ENCODE data around the gene PALM.
"Not testable (repeated sequence)": the region's sequence is repeated elsewhere in the genome, so short reads cannot be mapped to it uniquely, and the experiment has no call there.

The PALM gene

DNA sequence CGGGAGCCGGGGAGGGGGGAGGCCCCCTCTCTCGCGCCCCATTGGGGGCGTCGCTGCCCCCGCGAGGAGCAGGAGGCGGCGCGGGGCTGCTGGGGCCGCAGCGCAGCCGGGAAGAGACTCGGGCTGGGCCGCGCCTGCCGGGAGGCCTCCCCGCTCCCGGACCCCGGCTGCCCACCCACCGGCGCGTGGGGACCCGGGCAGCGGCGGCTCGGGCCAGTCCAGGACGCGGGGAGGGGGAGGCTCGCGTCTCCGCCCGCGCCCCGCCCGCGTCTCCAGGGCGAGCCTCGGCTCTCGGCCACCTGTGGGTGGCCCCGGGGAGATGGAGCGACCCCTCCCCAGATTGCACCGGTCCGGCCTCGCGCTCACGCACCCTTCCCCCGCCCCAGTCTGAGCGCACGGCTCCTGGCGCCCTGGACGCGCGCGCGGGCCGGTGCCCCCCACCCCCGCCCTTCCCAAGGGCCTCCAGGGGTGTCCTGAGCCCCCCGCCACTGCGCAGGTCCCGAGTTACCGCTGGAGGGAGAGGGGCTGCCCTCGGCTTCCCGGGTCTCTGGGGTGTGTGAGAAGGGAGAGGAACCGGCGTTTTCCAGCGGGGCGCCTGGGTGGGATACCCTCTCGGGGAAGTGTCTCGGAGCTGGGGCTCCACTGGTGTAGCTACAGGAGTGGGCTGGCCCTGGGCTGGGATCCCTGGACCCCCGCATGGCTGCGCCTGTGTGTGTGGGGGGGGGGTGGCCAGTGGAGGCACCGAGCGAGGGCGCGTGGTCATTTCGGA lies 645 bp downstream of the PALM start:
- DNase-seq: peak; percentile 45

DNA sequence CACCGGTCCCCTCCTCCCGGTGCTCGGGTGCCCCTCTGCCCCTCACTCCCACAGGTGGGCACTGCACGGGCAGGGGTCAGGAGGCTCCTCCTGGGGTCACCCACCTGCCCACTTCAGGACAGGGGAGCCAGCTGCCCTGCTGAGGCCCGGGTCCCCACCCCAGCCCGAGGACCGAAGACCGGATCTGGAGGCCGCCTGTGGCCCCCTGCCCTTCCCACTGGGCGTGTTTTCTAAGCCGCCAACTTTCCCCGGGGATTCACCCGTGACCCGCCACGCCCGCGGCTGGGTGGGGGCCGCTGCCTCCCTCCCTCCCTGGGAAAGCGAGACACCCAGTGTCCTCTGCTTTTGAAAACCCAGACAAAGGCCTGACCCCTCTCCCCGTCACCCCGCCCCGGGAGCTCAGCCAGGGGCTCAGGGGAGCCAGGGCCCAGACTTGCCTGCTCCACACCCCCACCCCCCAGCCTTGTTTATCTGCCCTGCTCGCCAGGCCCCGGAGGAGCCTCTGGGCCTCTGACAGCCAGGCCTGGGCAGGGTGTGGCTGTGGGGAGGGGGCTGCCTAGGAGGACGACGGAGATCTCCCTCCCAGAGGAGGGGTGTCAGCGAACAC lies 1.3 kb downstream of the PALM start:
- DNase-seq: peak; percentile 48

DNA sequence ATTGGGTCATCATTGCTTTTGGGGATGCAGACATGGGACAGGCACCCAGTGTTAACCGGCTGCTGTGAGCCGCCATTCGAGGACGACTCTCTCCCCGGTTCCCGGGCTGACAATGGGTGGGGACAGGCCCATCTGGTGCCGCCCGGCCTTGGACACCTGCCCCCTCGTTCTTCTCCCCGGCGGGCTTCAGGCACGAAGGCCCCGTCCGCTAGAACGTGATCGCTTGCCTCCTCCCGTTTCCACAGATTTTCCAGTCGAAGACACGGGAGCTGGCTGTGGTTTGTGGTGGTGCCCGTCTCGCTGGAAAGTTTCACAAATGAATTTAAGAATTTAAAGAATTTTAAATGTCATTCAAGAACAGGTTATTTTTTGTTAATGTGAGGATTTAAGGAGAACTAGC lies 2.0 kb downstream of the PALM start:
- peak; percentile 53 for DNase-seq

DNA sequence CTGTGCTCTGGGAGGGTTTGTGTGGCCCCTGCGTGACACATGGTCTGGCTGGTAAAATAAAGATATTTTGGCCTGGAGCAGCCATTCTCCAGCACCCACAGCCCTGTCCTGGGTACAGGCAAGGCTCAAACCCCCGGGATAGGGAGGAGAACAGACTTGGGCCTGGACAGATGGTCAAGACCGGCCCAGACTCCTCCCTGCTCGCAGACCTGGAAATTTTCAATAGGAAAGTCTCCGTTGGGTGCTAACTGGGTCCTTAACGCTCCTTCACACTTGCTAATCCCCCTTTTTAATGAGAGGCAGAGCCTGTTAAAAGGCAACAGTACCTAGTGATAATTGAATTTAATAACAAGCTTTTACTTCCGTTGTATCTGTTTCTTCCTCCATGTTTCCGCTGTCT lies 2.5 kb downstream of the PALM start:
- no peak for DNase-seq

DNA sequence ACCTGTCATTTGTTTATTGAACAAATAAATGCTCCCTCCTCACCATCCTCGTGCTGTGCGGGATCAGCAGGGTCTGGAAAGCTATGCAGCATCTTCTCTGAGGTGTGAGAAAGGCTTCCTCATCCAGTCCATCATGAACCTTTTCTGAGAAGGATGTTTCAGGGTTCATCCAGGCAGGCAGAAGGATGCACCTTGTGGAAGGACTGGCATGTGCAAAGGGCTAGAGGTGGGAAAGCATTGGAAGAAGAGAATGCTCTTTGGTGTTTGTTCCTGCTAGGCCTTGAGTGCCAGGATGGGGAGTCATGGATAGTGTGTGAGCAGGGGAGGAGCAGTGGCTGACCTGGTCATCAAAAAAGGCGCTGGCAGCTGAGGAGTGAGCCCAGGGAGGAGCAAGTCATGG lies 6.6 kb downstream of the PALM start:
- no peak for DNase-seq

DNA sequence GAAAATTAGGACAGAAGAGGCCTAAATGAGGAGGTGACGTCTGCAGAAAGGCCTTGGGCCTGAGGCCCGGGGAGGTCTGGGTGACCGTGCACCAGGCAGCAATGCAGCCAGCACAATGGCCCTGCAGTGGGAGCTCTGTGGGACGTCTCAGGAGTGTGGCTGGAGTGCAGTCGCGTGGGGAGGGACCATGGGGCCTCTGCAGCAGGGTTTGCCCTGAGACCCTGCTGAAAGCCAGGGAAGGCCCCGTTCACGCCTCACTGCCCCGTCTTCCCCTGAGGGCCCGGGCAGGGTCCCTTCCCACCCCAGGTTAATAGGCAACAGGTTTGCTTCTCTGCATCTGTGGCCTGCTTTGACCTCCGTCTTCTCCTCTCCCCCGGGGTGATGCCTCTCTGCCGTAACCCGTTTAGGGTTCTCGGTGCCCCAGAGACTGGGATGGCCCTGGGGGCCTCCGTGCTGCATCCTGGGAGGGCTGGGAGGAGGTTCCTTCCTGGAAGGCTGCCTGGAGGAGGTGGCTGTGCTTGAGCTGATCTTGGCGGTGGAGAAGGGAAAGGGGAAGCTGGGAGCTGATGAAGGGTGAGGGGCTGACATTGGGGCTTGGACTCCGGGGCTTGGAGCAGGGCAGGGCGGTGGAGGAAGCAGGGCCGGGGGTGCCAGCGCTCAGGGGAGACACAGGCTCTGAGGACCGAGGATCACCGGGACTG lies 9.7 kb downstream of the PALM start:
- DNase-seq: peak; percentile 64

DNA sequence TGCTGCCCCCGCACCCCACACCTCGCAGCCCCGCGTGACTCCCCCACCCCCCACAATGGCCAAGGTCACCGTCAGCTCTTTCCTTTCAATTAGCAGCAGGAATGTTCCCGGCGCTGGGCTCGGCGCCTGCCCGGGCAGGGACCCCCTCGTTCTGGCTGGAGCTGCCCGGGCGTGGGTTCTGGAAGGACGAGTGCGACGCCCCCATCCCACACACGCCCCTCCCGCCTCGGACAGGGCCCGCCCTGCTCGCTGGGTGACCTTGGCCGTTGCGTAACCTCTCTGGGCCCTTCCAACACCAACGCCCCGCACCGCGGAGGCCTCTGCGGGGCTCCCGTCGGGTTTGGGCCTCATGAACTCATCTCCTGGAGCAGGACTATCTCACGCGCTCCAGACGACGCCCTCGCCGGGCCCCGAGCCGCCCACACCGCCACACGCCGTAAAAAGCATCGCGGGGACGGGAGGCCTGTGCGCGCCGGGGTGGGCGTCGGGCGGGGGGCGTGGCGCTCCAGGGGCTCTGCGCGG lies 10.3 kb downstream of the PALM start:
- DNase-seq: peak; percentile 75

DNA sequence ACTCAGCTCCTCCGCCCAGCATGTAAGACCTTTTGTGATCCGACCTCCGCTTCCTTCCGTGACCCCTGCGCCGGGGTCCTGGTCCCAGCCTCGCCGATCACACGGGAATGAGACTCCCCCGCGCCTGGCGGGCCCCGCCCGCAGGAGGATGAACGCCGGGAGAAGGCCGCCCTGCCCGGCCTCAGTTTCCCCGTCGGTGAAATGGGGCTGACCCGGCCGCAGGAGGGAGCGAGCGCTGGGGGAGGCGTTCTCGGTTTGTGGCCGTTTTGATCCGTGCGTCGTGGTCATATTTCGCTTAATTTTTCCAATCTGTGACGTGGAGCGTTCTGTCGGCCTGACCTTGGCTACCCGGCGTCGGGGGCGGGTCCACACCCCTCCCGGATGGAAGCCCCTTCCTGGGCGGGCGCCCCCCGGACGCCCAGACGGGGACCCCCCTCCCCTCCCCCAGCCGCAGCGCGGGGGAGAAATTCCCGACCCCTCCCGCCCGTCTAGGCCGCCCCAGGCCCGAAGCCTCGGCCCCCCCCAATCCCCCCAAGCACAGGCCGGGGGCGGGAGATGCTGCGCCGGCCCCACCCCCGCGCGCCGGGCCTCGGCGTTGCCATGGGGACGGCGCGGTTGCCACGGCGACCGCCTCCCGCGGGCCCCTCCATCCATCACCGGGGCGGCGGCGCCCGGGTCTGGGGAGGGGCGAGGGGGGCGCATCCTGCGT lies 11.1 kb downstream of the PALM start:
- peak; percentile 85 for DNase-seq

DNA sequence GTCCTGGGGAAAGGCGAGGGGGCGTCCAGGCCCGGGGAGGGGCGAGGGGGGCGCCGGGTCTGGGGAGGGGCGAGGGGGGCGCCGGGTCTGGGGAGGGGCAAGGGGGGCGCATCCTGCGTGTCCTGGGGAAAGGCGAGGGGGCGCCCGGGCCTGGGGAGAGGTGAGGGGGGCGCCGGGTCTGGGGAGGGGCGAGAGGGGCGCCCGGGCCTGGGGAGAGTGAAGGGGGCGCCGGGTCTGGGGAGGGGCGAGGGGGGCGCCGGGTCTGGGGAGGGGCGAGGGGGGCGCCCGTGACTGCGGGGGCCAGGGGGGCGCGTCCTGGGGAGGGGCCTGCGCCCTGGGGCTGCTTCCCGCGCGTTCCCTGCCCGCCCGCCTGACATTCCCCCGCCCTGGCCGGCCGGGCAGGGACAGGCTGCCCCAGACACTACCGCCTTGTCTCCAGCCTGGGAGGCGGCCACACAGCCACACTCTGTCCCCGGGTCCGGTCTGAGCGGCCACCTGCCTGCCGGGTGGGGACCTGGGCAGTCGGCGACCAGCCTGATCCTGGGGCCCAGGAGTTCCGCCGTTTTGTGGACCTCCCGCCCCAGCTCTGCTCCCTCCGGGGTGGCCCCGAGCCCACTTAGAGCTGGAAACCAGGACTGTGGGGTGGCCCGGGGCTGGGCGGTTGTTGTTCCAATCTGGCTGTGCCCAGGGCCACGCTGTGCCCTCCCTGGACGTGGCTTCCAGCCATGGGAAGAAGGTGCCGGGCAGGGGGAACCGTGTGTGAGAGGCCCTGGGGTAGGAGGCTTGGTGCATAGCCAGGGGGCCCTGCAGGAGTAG lies 11.8 kb downstream of the PALM start:
- peak; percentile 73 for DNase-seq

DNA sequence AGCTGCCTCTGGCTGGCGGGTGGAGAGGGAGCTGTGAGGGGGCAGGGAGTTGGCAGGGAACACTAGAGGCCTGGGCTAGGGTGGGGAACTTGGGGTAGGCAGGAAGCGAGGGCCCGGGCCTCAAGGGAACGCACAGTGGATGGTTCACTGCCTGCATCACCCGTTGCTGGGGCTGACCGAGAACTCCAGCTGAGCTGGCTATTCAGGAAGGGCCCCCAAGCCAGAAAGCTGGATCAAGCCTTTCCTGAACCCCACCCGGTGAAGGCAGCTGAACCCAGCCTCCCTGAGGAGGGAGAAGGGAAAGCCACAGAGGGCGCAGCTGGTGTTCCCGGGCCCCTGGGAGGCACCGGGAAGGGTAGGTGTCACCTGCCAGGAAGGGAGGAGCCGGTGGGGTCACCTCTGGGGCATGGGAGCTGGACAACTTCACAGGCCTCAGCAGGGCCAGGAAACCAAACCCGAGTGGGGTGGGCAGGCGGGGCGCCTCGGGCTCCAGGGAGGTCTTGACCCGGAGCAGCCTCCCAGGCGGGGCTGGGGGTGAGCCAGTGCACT lies 13.9 kb downstream of the PALM start:
- DNase-seq: no peak

DNA sequence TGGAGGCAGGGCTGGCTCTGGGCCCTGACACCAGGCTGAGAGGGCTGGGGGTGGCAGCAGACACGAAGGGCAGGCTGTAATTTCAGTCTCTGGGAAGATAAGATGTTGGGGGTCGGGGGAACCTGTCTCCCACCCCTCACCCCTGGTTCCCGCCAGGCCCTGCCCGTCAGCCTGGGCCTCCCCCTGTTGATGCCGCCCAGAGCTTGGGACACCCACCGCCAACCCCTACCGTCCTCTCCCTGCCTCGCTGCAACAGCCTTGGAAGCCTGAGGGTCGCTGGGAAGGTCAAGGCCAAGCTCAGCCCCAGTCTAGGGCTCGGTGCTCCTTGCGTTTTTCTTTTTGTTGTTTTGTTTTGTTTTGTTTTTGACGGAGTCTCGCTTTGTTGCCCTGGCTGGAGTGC lies 14.5 kb downstream of the PALM start:
- no peak for DNase-seq

DNA sequence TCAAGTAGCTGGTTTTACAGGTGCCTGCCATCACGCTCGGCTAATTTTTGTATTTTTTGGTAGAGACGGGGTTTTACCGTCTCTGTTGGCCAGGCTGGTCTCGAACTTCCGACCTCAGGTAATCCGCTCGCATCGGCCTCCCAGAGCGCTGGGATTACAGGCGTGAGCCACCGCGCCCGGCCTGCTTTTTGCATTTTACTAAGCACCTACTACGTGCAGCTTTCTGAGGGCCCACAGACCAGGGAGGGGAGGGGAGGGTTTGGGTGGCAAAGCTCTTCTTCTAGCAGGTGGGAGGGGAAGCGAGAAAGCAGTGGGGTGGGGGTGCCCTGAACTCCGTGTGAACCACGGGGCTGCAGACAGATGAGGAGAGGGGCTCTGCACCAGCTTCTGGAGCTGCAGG lies 15.0 kb downstream of the PALM start:
- no peak for DNase-seq

DNA sequence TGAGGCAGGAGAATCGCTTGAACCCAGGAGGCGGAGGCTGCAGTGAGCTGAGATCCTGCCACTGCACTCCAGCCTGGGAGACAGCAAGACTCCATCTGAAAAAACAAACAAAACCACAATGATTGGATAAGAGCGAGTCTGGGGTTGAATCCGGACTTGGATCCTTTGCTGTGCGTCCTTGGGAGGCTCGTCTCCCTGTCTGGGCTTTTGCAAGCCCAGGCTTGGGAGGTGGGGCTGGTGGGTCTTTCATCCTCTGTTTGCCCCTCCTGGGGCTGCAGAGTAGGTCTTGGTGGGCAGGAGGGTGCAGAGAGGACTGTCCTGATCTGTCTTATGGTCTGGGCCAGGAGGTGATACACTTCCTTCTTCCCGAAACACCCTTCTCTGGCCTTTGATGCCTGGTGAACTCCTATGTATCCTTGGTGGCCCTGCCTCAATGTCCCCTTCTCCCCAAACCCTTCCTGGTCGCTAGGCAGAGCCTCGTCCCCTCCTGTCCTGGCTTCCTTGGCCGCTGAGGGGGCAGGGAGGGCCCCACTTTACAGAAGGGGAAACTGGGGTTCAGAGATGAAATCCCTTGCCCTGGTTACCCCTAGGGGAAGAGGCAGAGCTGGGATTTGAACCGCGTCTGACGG lies 16.8 kb downstream of the PALM start:
- no peak for DNase-seq

DNA sequence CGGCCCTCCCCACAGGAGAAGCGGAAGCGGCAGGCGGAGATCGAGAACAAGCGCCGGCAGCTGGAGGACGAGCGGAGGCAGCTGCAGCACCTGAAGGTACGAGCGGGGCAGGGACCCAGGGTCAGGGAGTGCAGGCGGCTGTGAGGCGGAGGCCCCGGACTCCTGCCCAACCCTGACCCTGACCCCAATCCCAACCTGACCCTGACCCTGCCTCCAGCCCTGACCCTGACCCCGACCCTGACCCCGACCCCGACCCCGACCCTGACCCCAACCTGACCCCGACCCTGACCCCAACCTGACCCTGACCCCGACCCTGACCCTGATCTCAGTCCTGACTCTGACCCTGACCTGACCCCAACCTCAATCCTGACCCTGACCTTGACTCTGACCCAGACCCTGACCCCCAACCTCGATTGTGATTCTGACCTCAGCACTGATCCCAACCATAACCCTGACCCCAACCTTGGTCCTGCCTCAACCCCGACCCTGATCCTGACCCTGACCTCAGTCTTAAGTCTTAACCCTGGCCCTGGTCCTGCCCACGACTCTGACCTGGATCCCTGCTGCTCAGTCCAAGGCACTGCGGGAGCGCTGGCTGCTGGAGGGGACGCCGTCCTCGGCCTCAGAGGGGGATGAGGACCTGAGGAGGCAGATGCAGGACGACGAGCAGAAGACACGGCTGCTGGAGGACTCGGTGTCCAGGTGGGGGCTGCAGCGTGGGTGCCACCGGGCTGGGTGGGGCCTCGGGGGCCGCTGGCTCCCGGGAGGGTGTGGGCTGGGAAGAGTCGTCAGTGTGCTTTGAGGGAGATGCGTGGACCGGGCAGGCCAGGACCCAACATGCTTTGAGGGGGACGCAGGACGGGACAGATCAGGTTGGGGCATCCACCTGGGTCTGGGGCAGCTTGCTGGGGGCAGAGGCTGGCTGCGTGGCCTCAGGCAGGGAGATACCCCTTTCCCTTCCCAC lies 18.5 kb downstream of the PALM start:
- no peak for DNase-seq

DNA sequence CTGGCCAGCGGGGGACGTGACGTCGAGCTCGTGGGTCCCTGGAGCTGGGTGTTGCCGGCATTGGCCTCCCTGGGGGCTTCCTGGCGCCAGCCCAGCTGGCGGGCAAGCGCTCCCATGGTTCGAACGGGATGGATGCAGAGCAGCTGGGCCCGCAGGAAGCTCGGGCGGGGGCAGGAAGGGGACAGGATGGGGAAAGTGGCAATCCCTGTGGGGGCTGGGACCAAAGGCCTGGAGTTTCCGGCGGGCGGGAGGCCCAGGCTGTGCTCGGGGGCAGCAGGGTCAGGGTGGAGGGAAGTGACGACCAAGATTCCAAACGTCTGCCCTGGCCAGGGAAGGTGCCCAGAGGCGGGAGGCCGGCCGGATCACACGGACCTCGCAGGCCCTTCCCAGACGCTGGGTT lies 19.3 kb downstream of the PALM start:
- DNase-seq: no peak

DNA sequence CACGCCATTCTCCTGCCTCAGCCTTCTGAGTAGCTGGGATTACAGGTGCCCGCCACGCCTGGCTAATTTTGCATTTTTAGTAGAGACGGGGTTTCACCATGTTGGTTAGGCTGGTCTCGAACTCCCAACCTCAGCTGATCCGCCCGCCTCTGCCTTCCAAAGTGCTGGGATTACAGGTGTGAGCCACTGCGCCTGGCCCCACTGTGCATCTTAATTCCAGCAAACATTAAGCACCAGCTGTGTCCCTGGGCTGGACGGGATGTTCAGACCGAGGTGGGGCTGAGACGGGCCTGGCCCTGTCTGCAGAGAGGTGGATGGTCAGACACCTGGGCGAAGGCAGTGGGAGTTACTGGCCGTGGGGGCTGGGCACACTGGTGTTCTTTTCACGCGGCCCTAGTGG lies 20.8 kb downstream of the PALM start:
- DNase-seq: not testable (repeated sequence)

DNA sequence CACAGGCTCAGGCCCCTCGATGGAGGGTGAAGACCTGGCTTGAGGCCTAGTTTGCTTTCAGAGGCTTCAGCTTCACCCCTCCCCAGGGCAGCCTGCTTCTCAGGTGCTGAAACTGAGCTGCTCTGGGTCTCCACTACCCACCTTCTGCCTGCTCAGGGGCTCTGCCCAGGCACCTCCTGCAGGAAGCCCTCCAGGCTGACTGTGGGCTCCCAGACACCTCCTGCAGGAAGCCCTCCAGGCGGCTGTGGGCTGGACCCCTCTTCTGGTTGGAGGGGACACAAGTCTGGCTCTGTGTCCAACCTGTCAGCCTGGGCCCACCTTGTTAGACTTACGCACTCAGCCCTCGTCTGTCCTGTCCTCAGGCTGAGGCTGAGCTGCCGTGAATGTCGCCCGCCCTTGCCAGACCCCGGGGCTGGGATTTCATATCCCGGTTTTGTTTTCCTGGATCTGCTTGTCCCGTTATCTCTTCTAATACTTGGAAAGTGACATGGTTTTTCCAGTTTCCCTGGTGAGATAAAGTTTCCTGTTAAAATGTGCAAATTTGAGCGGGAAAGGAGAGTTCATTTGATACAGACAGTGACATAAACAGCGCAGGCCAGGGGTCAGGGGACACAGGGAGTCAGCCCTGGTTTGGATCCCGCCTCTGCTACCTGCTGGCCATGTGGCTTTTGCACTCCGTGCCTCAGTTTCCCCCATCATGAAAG lies 21.4 kb downstream of the PALM start:
- DNase-seq: no peak

DNA sequence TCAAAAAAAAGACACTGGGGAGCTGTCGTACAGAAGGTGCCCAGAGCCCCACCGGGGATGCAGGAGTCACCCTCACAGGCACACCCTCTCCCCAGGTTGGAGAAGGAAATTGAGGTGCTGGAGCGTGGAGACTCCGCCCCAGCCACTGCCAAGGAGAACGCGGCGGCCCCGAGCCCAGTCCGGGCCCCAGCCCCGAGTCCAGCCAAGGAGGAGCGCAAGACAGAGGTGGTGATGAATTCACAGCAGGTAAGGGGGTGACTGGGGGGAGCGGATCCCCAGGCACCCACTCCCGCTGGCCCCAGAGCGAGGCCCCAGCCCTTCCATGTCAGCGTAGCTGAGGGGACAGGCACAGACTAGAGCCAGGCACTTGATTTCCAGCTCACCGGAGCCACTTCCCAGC lies 22.3 kb downstream of the PALM start:
- no peak for DNase-seq
